HepG2 (cell line): ENCODE results near the gene SAPCD1. TPM values are rescaled to one million over a fixed set of nuclear protein-coding genes. Genes with fewer than 3 reads are reported as not detected.

ENCODE experiments used
- ATAC-seq: fragments of 200-7000 bp; cut with Tn5 transposase; 3 replicates; pipeline ENCODE4 v1.9.1; 2020; ENCODE audit warnings: mild to moderate bottlenecking, moderate library complexity
- BruUV-seq: library from RNA; stranded (reverse); fragments of 400-500 nt; replicated peaks from 2 replicates; lab custom pipeline; 2021; lab: Mats Ljungman, UMichigan
- CTCF ChIA-PET: fragments of 300-600 bp; formaldehyde crosslinking; extraction: SDS; loops from one replicate; lab custom pipeline; 2021; ENCODE audit warnings: low total read pairs, inconsistent platforms, low intra/inter-chr PET ratio; lab: Yijun Ruan, JAX
- POLR2A ChIA-PET: fragments of 350-600 bp; sonication (Branson Sonifier 250); formaldehyde crosslinking; loops from one replicate; lab custom pipeline; 2020; ENCODE audit warnings: antibody characterized with exemption, inconsistent platforms; lab: Yijun Ruan, JAX
- DNase-seq: peaks from one replicate; pipeline ENCODE4 v3.0.0-alpha.2; 2015; ENCODE audit warnings: low spot score
- FAIRE-seq: peaks from 3 replicates; lab custom pipeline; 2011; peaks lifted over from hg19 to GRCh38; lab: Jason Lieb, UNC
- H2AFZ ChIP-seq: one replicate; pipeline ENCODE4 v1.6.1; 2011; ENCODE audit warnings: low read length, inconsistent platforms
- H3K27ac ChIP-seq: fragments of 300-600 bp; 3 replicates; pipeline ENCODE4 v1.8.0; 2011; ENCODE audit warnings: mixed run types, mild to moderate bottlenecking, mixed read lengths, low read length, inconsistent platforms; ENCODE audit not compliant: insufficient read depth; ENCODE audit errors: extremely low read length
- H3K27me3 ChIP-seq, 2 experiments: fragments of 200-600 bp in 1 of 2; 2 replicates in 1 of 2; 3 replicates in 1 of 2; pipeline versions ENCODE4 v1.6.0 to v1.8.0; 2011; ENCODE audit warnings: low read length in 2 of 2, mild to moderate bottlenecking in 2 of 2, moderate library complexity in 2 of 2, inconsistent platforms in 1 of 2; ENCODE audit not compliant: insufficient read depth in 2 of 2, control insufficient read depth in 1 of 2
- H3K36me3 ChIP-seq, 2 experiments: fragments of 200-600 bp in 1 of 2; replicated peaks in 1 of 2; 2 replicates in 1 of 2; 3 replicates in 1 of 2; pipeline versions ENCODE4 v1.5.1 to v1.8.0; 2011; ENCODE audit warnings: low read length in 2 of 2, inconsistent platforms in 1 of 2; ENCODE audit not compliant: insufficient read depth in 2 of 2, control insufficient read depth in 1 of 2
- H3K4me1 ChIP-seq: 2 replicates; pipeline ENCODE4 v1.5.1; 2012; ENCODE audit warnings: low read length, inconsistent platforms; ENCODE audit not compliant: insufficient read depth
- H3K4me2 ChIP-seq: 2 replicates; pipeline ENCODE4 v1.6.0; 2011; ENCODE audit warnings: low read depth, low read length, inconsistent platforms
- H3K4me3 ChIP-seq, 3 experiments: fragments of 200-600 bp in 1 of 3; sonication (generic), shearing (Covaris generic) in 1 of 3; replicated peaks in 1 of 3; 2 replicates each; pipeline ENCODE4 v1.5.1; 2011 to 2016; ENCODE audit warnings: low read length in 3 of 3, inconsistent platforms in 2 of 3, low read depth in 2 of 3, mild to moderate bottlenecking in 2 of 3, control low read depth in 1 of 3, mixed read lengths in 1 of 3; ENCODE audit not compliant: insufficient read depth in 1 of 3
- H3K79me2 ChIP-seq: one replicate; pipeline ENCODE4 v1.6.1; 2011; ENCODE audit warnings: low read length, inconsistent platforms; ENCODE audit not compliant: insufficient read depth
- H3K9ac ChIP-seq: 2 replicates; pipeline ENCODE4 v1.6.0; 2011; ENCODE audit warnings: mild to moderate bottlenecking, low read depth, low read length, inconsistent platforms; ENCODE audit not compliant: insufficient read depth
- H3K9me3 ChIP-seq: 2 replicates; pipeline ENCODE4 v1.5.1; 2012; ENCODE audit warnings: mild to moderate bottlenecking, low read length
- H4K20me1 ChIP-seq: 2 replicates; pipeline ENCODE4 v1.6.0; 2011; ENCODE audit warnings: inconsistent platforms, mild to moderate bottlenecking, low read length, moderate library complexity; ENCODE audit not compliant: insufficient read depth
- ATF7 ChIP-seq, 2 experiments: fragments of 450-650 bp in 1 of 2; sonication (generic) in 1 of 2; formaldehyde crosslinking in 1 of 2; IDR thresholded peaks; 2 replicates each; pipeline versions ENCODE4 v1.4.0 to v1.6.1; 2016 to 2020; ENCODE audit warnings: antibody characterized with exemption in 1 of 2, mild to moderate bottlenecking in 1 of 2, missing genetic modification reagents in 1 of 2
- E2F5 ChIP-seq: sonication (generic); formaldehyde crosslinking; conservative IDR thresholded peaks from 2 replicates; pipeline ENCODE4 v1.4.0; 2020; ENCODE audit warnings: missing genetic modification reagents
- EHMT2 ChIP-seq: fragments of 200-600 bp; sonication (generic); IDR thresholded peaks from 2 replicates; pipeline ENCODE4 v1.7.0; 2017; ENCODE audit warnings: antibody characterized with exemption, low read depth, low read length, borderline replicate concordance
- ELF1 ChIP-seq: sonication (generic); formaldehyde crosslinking; IDR thresholded peaks from 2 replicates; pipeline ENCODE4 v1.4.0; 2020; ENCODE audit warnings: missing genetic modification reagents
- FOXM1 ChIP-seq: sonication (generic); formaldehyde crosslinking; IDR thresholded peaks from 2 replicates; pipeline ENCODE4 v1.5.0; 2020; ENCODE audit warnings: missing genetic modification reagents
- GLI4 ChIP-seq: sonication (generic); formaldehyde crosslinking; IDR thresholded peaks from 2 replicates; pipeline ENCODE4 v1.5.1; 2020; ENCODE audit warnings: missing genetic modification reagents, mild to moderate bottlenecking, moderate library complexity, borderline replicate concordance
- KDM2A ChIP-seq: sonication (generic); formaldehyde crosslinking; IDR thresholded peaks from 2 replicates; pipeline ENCODE4 v1.4.0; 2020; ENCODE audit warnings: low read depth, missing genetic modification reagents, borderline replicate concordance
- MAFF ChIP-seq: IDR thresholded peaks from 2 replicates; pipeline ENCODE4 v1.6.1; 2011; ENCODE audit warnings: low read depth, low read length, improper control_type of control experiment
- NFYC ChIP-seq: IDR thresholded peaks from 2 replicates; pipeline ENCODE4 v1.6.1; 2016; ENCODE audit warnings: missing genetic modification reagents, missing compliant biosample characterization
- POLR2AphosphoS5 ChIP-seq: IDR thresholded peaks from 2 replicates; pipeline ENCODE4 v1.6.1; 2012; ENCODE audit warnings: low read depth, low read length
- PRMT3 ChIP-seq: sonication (generic); formaldehyde crosslinking; IDR thresholded peaks from 2 replicates; pipeline ENCODE4 v1.8.1; 2022; ENCODE audit warnings: low read depth, mild to moderate bottlenecking, moderate library complexity, missing genetic modification reagents, borderline replicate concordance
- REL ChIP-seq: sonication (generic); formaldehyde crosslinking; conservative IDR thresholded peaks from 2 replicates; pipeline ENCODE4 v1.8.0; 2022; ENCODE audit warnings: mild to moderate bottlenecking, missing genetic modification reagents, moderate library complexity
- REXO4 ChIP-seq: sonication (generic); formaldehyde crosslinking; IDR thresholded peaks from 2 replicates; pipeline ENCODE4 v1.8.0; 2022; ENCODE audit warnings: missing genetic modification reagents, mild to moderate bottlenecking, borderline replicate concordance
- ZHX1 ChIP-seq: sonication (generic); formaldehyde crosslinking; IDR thresholded peaks from 2 replicates; pipeline ENCODE4 v1.8.1; 2022; ENCODE audit warnings: low read depth, mild to moderate bottlenecking, missing genetic modification reagents
- ZNF292 ChIP-seq: sonication (generic); formaldehyde crosslinking; IDR thresholded peaks from 2 replicates; pipeline ENCODE4 v1.8.1; 2022; ENCODE audit warnings: mild to moderate bottlenecking, low read depth, missing genetic modification reagents, borderline replicate concordance
- ZNF296 ChIP-seq: sonication (generic); formaldehyde crosslinking; conservative IDR thresholded peaks from 2 replicates; pipeline ENCODE4 v1.5.0; 2020; ENCODE audit warnings: mild to moderate bottlenecking, missing genetic modification reagents
- ZNF784 ChIP-seq: sonication (generic); formaldehyde crosslinking; IDR thresholded peaks from 2 replicates; pipeline ENCODE4 v1.5.1; 2020; ENCODE audit warnings: missing genetic modification reagents, mild to moderate bottlenecking, borderline replicate concordance
- ZSCAN20 ChIP-seq: sonication (generic); formaldehyde crosslinking; IDR thresholded peaks from 2 replicates; pipeline ENCODE4 v1.4.0; 2020; ENCODE audit warnings: missing genetic modification reagents, mild to moderate bottlenecking, borderline replicate concordance
- WGBS: methylation state at CpG from one replicate; pipeline ENCODE4 v1.1.6; 2017; ENCODE audit warnings: low lambda C conversion rate; 5-methylcytosine and 5-hydroxymethylcytosine counted together
- in situ Hi-C: cut with HindIII; loops from 2 replicates; pipeline ENCODE4 v1.10.0; 2017; ENCODE audit warnings: low pct_unique_long_range_greater_than_20kb; ENCODE audit not compliant: extremely low pct_ligation_motif_present
- intact Hi-C: fragments of 100-400 bp; cut with micrococcal nuclease; formaldehyde crosslinking; loops from one replicate; pipeline ENCODE4 v1.10.0; 2022; ENCODE audit not compliant: unreplicated experiment
- polyA plus RNA-seq, 8 experiments: library from polyadenylated mRNA; depleted of rRNA in 3 of 8; stranded (reverse) in 7 of 8; unstranded in 1 of 8; fragments of >200 nt; fragmentation: Illumina TruSeq in 4 of 8; extraction: Trizol in 4 of 8; gene quantifications; 2 replicates each; pipeline versions ENCODE4 v1.2.1 to v1.2.3, GENCODE V29; 2011 to 2016; ENCODE audit warnings: low read depth in 4 of 8, missing spikeins in 1 of 8, mixed read lengths in 1 of 8; ENCODE audit not compliant: insufficient read depth in 1 of 8
- total RNA-seq, 5 experiments: library from RNA; depleted of rRNA; stranded (reverse); fragments of >200 nt; fragmentation: Illumina TruSeq; extraction: Trizol; gene quantifications; 2 replicates each; pipeline ENCODE4 v1.2.3, GENCODE V29; 2016; ENCODE audit warnings: low read depth in 1 of 5

Gene SAPCD1
- total and polyA plus RNA-seq, 2 of the 13 experiments (the other 11 are each of a cell fraction or from before 2014, with no cell fraction given), result 2.5 to 3.9 TPM

GRCh38 chr6:31720196-31720770, 42.2 kb upstream of the SAPCD1 start:
- ATAC-seq (no peak), DNase-seq (no peak), FAIRE-seq (no peak)
- Histone ChIP-seq H4K20me1 (no peaks in the 10 kb centered on the region), H3K27ac (no peak overlapping the region), H3K4me3 (no peak overlapping the region), H3K9ac (no peak overlapping the region), H2AFZ (no peak overlapping the region), H3K4me1 (peaks cover 9% of the 10 kb centered on the region), H3K36me3 (no peaks in the 10 kb centered on the region), H3K27me3 (peaks cover 5 to 39% of the 10 kb centered on the region in 2 experiments; a peak in 4 of 5 replicates), H3K9me3 (no peaks in the 10 kb centered on the region), H3K4me2 (no peak overlapping the region), H3K79me2 (no peaks in the 10 kb centered on the region)
- in situ Hi-C loops, result no loop called here
- WGBS, result 24% methylated on average over 5 of the region's 5 CpGs
- ChIA-PET CTCF (no interaction called here), POLR2A (interaction anchor here (1.0 kb wide), 3 partner anchors 17 to 46 kb away, joined by 3 read pairs; partner anchors contain the start of gene ABHD16A)
- BruUV-seq, result no TSS peak
- intact Hi-C loops, result no loop called here
- no peak for TF ChIP-seq ZNF292 (CRISPR knock-in tag)
- TF ChIP-seq KDM2A, result no peak
- TF ChIP-seq ZNF296 (CRISPR knock-in tag), result no peak
- no peak for TF ChIP-seq ZSCAN20 (CRISPR knock-in tag)
- TF ChIP-seq REXO4 (CRISPR knock-in tag), result no peak
- TF ChIP-seq EHMT2, result no peak
- TF ChIP-seq ATF7 (IDR thresholded peaks at IDR 0.05), result no peak
- no peak for TF ChIP-seq ATF7 (CRISPR knock-in tag; IDR thresholded peaks at IDR 0.05)
- TF ChIP-seq NFYC, result no peak
- no peak for TF ChIP-seq ZHX1 (CRISPR knock-in tag)
- no peak for TF ChIP-seq ZNF784 (CRISPR knock-in tag)
- no peak for TF ChIP-seq ELF1
- no peak for TF ChIP-seq MAFF
- no peak for TF ChIP-seq GLI4 (CRISPR knock-in tag)
- TF ChIP-seq FOXM1 (CRISPR knock-in tag), result no peak
- TF ChIP-seq REL (CRISPR knock-in tag), result no peak
- TF ChIP-seq PRMT3 (CRISPR knock-in tag), result no peak
- TF ChIP-seq POLR2AphosphoS5, result no peak
- no peak for TF ChIP-seq E2F5
